NCI-H1417 (cell line): ENCODE results near the gene RAB9B.

Source experiments
- DNase-seq, 3 experiments: peaks; one replicate each; lab custom pipeline; 2025; lab: John Stamatoyannopoulos, UW

The RAB9B gene

GRCh38 chrX:103811858-103812257, 20.2 kb downstream of the RAB9B start:
- no peak for DNase-seq

GRCh38 chrX:103806862-103807474, 25.1 kb downstream of the RAB9B start:
- DNase-seq = no peak

- no peak for DNase-seq
Observed at GRCh38 chrX:103805860-103806259, 26.2 kb downstream of the RAB9B start.

GRCh38 chrX:103800318-103800717, 31.7 kb downstream of the RAB9B start:
- no peak for DNase-seq

GRCh38 chrX:103797691-103798090, 34.4 kb downstream of the RAB9B start:
- DNase-seq = no peak

- no peak for DNase-seq
Observed at GRCh38 chrX:103794119-103794518, 37.9 kb downstream of the RAB9B start.

- DNase-seq = no peak
Observed at GRCh38 chrX:103793545-103793940, 38.5 kb downstream of the RAB9B start.

- no peak for DNase-seq
Observed at GRCh38 chrX:103792916-103793544, 39.0 kb downstream of the RAB9B start.

- DNase-seq = no peak
Observed at GRCh38 chrX:103791826-103792485, 40.1 kb downstream of the RAB9B start.

GRCh38 chrX:103791228-103791627, 40.8 kb downstream of the RAB9B start:
- DNase-seq = peak; percentile 5 to 69 (median 9)

- DNase-seq = peak in 1 of 3 experiments; percentile 53
Observed at GRCh38 chrX:103789004-103789403, 43.1 kb downstream of the RAB9B start.

GRCh38 chrX:103783971-103784370, 48.1 kb downstream of the RAB9B start:
- DNase-seq = no peak

- no peak for DNase-seq
Observed at GRCh38 chrX:103783196-103783595, 48.9 kb downstream of the RAB9B start.

- no peak for DNase-seq
Observed at GRCh38 chrX:103782640-103783039, 49.4 kb downstream of the RAB9B start.

GRCh38 chrX:103781706-103782105, 50.4 kb downstream of the RAB9B start:
- DNase-seq = no peak

GRCh38 chrX:103781062-103781402, 51.0 kb downstream of the RAB9B start:
- no peak for DNase-seq

GRCh38 chrX:103780336-103781061, 51.6 kb downstream of the RAB9B start:
- no peak for DNase-seq

GRCh38 chrX:103779141-103779789, 52.8 kb downstream of the RAB9B start:
- peak; percentile 10 to 79 (median 49) for DNase-seq

GRCh38 chrX:103776546-103776945, 55.5 kb downstream of the RAB9B start, which contains the start of gene PLP1:
Gene PLP1, plus strand, starts transcription at chrX:103776840. Its CDS starts 156 bp downstream, at chrX:103776996.
- no peak for DNase-seq

- DNase-seq = peak in 2 of 3 experiments; percentile 28 to 57
Observed at GRCh38 chrX:103774070-103774642, 57.9 kb downstream of the RAB9B start.

GRCh38 chrX:103773445-103773844, 58.6 kb downstream of the RAB9B start:
- no peak for DNase-seq
